Activated T-cell treated with anti-CD3 and anti-CD28 coated beads, Interleukin-2, amount 50 U/mL, for 24 hours (primary cell): ENCODE data around the gene PDZRN3.

Source experiments
- DNase-seq: peaks from one replicate; pipeline ENCODE4 v3.0.0-alpha.2; 2020
- H3K27ac Mint-ChIP-seq: 2 replicates; pipeline ENCODE4 v1.8.0; 2020; ENCODE audit warnings: mild to moderate bottlenecking, mixed read lengths
- H3K27me3 Mint-ChIP-seq: 2 replicates; pipeline ENCODE4 v1.8.0; 2020; ENCODE audit warnings: mixed read lengths
- H3K36me3 Mint-ChIP-seq: 2 replicates; pipeline ENCODE4 v1.8.0; 2020; ENCODE audit warnings: low read depth, mixed read lengths
- H3K4me1 Mint-ChIP-seq: 2 replicates; pipeline ENCODE4 v1.8.0; 2020; ENCODE audit warnings: low read depth, mixed read lengths
- H3K4me3 Mint-ChIP-seq: 2 replicates; pipeline ENCODE4 v1.8.0; 2020; ENCODE audit warnings: mild to moderate bottlenecking, moderate library complexity, mixed read lengths
- H3K9me3 Mint-ChIP-seq: 2 replicates; pipeline ENCODE4 v1.8.0; 2020; ENCODE audit warnings: mixed read lengths

Gene PDZRN3

GRCh38 chr3:73609655-73610054, 15.1 kb downstream of the PDZRN3 start:
- H3K9me3 Mint-ChIP-seq: no peaks in the 10 kb centered on the region
- no peak overlapping the region for H3K4me3 Mint-ChIP-seq
- no peaks in the 10 kb centered on the region for H3K36me3 Mint-ChIP-seq
- H3K4me1 Mint-ChIP-seq: no peaks in the 10 kb centered on the region
- no peaks in the 10 kb centered on the region for H3K27me3 Mint-ChIP-seq
- DNase-seq: no peak
- no peak overlapping the region for H3K27ac Mint-ChIP-seq

- Mint-ChIP-seq H3K4me3 (no peak overlapping the region), H3K27ac (no peak overlapping the region), H3K27me3 (no peaks in the 10 kb centered on the region), H3K4me1 (no peaks in the 10 kb centered on the region), H3K9me3 (no peaks in the 10 kb centered on the region), H3K36me3 (no peaks in the 10 kb centered on the region)
- no peak for DNase-seq
Measured at GRCh38 chr3:73609315-73609641, 15.5 kb downstream of the PDZRN3 start.

DNA sequence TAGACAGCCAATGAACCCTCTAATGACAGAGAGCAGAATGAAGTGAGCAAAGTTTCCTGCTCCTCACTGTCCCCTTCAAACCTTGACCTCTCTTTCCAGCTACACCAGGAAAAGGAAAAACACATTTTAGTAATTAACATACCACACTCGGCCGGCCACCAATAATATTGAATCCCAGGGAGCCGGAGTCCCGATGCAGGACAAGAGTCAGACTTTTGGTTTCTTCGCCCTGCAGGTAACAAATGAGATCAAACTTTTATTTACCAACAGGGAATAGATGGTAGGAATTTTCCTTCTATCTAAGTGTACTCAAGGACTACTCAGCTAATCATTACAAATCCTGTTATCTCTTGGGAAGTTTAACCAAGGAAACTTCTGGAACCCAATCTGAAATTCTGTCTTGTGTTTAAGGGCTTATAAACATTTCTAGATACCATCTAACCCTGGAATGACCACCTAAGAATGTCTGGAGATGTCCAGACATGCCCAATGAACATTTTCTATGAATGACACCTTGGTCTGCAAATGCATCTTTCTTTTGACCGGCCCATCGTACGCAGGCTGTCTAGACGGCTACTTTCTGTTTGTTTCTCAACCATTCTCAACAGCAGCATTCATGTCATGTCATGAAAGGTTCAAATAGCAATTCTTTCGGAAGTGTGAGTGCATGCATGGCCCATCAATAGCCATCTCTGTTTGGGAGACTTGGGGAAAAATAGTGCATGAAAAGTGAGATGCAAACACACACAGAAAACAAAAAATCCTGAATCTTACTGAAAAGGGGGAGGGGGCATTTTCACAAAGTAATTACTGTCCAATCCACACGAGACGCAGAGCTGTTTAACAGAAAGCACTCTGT, 16.1 kb downstream of the PDZRN3 start:
- no peak overlapping the region for H3K4me3 Mint-ChIP-seq
- DNase-seq: no peak
- no peaks in the 10 kb centered on the region for H3K9me3 Mint-ChIP-seq
- no peaks in the 10 kb centered on the region for H3K4me1 Mint-ChIP-seq
- H3K36me3 Mint-ChIP-seq: no peaks in the 10 kb centered on the region
- H3K27ac Mint-ChIP-seq: no peak overlapping the region
- no peaks in the 10 kb centered on the region for H3K27me3 Mint-ChIP-seq

DNA sequence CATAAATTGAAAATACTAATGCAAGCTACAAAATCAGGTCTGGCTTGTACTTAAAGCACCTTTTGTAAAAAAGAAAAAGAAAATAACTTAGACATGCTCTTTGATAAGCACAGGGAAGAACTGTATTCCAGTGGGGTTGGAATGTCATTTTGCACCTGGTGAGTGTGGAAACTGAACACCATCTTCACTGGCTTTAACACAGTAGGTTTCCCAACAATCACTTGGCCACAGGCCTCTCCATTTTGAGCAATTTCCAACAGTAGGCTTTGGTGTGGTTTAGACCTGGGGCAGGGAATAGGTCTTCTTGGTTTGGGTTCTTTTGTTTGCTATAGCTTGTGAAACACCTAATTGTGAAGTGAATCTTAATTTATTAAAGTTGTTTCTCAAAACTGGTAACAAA, 18.9 kb downstream of the PDZRN3 start:
- Mint-ChIP-seq H3K27me3 (no peaks in the 10 kb centered on the region), H3K36me3 (no peaks in the 10 kb centered on the region), H3K9me3 (no peaks in the 10 kb centered on the region), H3K27ac (no peak overlapping the region), H3K4me1 (no peaks in the 10 kb centered on the region), H3K4me3 (no peak overlapping the region)
- DNase-seq: no peak

DNA sequence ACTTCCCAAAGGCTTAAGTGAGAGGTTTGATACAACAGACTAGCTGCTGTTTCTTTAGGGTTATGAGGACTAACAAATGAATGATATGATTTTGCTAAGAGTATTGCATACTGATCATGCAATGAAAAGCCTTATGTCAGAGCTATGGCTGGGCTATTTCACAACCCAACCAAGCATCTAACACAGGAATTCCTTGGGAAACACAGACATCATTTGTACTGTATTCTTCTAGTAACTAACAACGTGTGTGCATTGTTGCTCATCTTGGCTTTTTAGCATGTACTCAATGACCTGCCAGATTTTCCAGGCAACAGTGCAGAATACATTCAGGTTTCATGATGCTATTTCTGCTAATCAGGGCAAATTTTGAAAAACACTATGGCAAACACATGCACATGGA, 19.3 kb downstream of the PDZRN3 start:
- no peak overlapping the region for H3K4me3 Mint-ChIP-seq
- H3K4me1 Mint-ChIP-seq: no peaks in the 10 kb centered on the region
- H3K36me3 Mint-ChIP-seq: no peaks in the 10 kb centered on the region
- DNase-seq: no peak
- H3K27ac Mint-ChIP-seq: no peak overlapping the region
- H3K27me3 Mint-ChIP-seq: no peaks in the 10 kb centered on the region
- no peaks in the 10 kb centered on the region for H3K9me3 Mint-ChIP-seq

DNA sequence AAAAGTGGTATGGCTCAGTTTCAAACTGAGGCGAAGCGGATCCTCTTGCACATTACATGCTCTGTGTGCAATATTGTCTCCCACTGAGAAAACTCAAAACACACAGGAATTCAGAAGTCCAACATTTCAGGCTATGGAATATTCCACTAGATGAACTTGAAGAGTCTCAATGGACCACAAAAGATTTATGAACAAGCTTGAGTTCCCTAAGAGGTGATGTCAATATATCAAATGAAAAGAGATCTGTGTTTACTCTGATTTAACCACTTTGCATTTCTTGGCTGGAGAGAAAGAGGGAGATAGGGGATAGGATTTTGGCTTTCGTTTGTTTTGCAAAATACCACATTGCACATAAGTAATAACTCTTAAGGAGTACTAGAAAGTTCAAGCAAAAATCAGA, 20.3 kb downstream of the PDZRN3 start:
- no peak overlapping the region for H3K27ac Mint-ChIP-seq
- no peaks in the 10 kb centered on the region for H3K36me3 Mint-ChIP-seq
- no peaks in the 10 kb centered on the region for H3K4me1 Mint-ChIP-seq
- no peak for DNase-seq
- H3K9me3 Mint-ChIP-seq: no peaks in the 10 kb centered on the region
- H3K4me3 Mint-ChIP-seq: no peak overlapping the region
- no peaks in the 10 kb centered on the region for H3K27me3 Mint-ChIP-seq

GRCh38 chr3:73603762-73604171, 21.0 kb downstream of the PDZRN3 start:
- H3K27ac Mint-ChIP-seq: no peak overlapping the region
- H3K27me3 Mint-ChIP-seq: no peaks in the 10 kb centered on the region
- no peaks in the 10 kb centered on the region for H3K9me3 Mint-ChIP-seq
- no peak overlapping the region for H3K4me3 Mint-ChIP-seq
- no peak for DNase-seq
- no peaks in the 10 kb centered on the region for H3K36me3 Mint-ChIP-seq
- no peaks in the 10 kb centered on the region for H3K4me1 Mint-ChIP-seq

GRCh38 chr3:73602170-73602569, 22.6 kb downstream of the PDZRN3 start:
- H3K27ac Mint-ChIP-seq: no peak overlapping the region
- DNase-seq: no peak
- H3K4me3 Mint-ChIP-seq: no peak overlapping the region
- H3K4me1 Mint-ChIP-seq: no peaks in the 10 kb centered on the region
- no peaks in the 10 kb centered on the region for H3K9me3 Mint-ChIP-seq
- H3K27me3 Mint-ChIP-seq: no peaks in the 10 kb centered on the region
- H3K36me3 Mint-ChIP-seq: no peaks in the 10 kb centered on the region

DNA sequence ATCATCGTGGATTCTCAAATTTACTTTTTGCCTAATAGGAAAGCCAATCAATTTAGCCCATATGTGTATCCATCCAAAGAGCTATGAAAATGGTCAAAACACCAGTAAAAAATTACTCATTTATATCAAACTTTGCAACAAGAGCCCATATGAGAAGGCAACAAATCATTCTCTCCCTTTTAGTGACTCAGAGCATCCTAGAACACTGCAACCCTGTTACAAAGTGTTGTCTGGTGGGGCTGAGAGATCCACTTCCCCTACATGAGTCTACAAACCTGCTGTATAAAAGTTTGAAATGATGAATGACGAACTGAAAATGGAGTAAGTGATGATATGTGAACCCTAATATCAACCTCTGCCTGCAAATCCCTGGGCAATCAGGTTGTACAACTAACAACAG, 23.3 kb downstream of the PDZRN3 start:
- Mint-ChIP-seq H3K27me3 (no peaks in the 10 kb centered on the region), H3K9me3 (no peaks in the 10 kb centered on the region), H3K4me1 (no peaks in the 10 kb centered on the region), H3K27ac (no peak overlapping the region), H3K4me3 (no peak overlapping the region), H3K36me3 (no peaks in the 10 kb centered on the region)
- DNase-seq: no peak

DNA sequence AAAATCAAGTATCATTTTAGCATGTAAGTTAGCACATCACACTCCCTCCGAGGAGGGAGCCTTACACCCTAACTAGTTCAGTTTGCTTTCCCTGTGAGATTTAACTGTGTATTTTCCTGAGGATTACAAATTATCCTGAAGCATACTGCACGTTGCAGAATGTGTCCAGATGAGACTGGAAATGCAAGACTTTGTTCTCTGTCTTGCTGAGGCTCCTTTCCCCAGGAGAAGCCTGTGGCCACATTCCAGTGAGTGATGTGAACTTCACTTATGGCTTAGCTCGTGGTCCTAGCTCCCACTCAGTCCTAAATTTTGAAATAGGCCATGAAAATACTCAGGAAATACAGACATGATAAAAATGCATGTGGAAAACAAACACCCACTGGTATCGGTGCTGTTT, 23.7 kb downstream of the PDZRN3 start:
- Mint-ChIP-seq H3K4me1 (no peaks in the 10 kb centered on the region), H3K9me3 (no peaks in the 10 kb centered on the region), H3K36me3 (no peaks in the 10 kb centered on the region), H3K27ac (no peak overlapping the region), H3K27me3 (no peaks in the 10 kb centered on the region), H3K4me3 (no peak overlapping the region)
- no peak for DNase-seq

DNA sequence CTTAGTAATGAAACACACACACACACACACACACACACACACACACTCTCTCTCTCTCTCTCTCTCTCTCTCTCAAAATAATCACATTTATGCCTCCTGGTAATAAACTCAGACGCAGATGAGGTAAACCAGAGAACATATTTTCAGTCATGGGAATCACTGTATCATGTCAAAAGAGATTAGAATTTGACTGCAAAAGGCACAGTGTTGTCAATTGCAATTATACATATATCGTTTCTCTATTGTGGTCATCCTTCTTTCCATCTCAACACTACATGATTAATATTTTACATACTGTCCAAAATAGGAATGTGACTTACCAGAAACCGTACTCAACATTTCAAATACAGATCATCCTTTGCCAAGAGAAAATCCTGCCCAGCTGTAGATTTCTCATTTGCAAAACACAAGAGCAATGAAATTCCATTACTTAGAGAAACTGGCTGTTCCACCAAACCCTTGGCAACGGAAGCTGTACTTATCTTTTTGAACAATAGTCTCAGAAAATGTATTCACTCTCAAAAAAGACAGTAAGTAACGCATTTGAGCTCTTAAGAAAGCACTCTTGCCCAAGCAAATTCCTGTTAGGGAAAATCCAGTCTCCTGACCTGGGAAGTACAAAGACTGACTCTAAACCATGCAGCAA, 24.3 kb downstream of the PDZRN3 start:
- no peaks in the 10 kb centered on the region for H3K27me3 Mint-ChIP-seq
- no peaks in the 10 kb centered on the region for H3K4me1 Mint-ChIP-seq
- H3K36me3 Mint-ChIP-seq: no peaks in the 10 kb centered on the region
- no peak overlapping the region for H3K4me3 Mint-ChIP-seq
- no peaks in the 10 kb centered on the region for H3K9me3 Mint-ChIP-seq
- no peak overlapping the region for H3K27ac Mint-ChIP-seq
- no peak for DNase-seq

DNA sequence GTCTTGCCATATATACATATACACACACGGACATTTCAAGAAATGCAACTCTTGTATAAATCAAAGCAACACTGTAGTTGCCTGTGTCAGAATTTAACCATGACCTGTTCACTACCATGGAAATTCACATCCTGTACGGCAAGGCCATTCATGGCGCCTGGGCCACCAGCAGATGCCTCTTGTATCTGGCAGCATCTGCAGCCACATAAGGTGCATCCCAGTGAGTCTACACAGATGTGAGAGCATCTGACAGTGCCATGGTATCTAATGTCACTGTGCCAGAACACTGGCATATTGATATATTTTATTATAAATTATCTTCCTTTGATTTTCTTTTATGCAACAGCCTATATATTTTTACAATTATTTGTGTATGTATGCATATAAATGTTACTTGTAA, 25.1 kb downstream of the PDZRN3 start:
- Mint-ChIP-seq H3K9me3 (no peaks in the 10 kb centered on the region), H3K27ac (no peak overlapping the region), H3K4me3 (no peak overlapping the region), H3K36me3 (no peaks in the 10 kb centered on the region), H3K27me3 (no peaks in the 10 kb centered on the region), H3K4me1 (no peaks in the 10 kb centered on the region)
- DNase-seq: no peak

DNA sequence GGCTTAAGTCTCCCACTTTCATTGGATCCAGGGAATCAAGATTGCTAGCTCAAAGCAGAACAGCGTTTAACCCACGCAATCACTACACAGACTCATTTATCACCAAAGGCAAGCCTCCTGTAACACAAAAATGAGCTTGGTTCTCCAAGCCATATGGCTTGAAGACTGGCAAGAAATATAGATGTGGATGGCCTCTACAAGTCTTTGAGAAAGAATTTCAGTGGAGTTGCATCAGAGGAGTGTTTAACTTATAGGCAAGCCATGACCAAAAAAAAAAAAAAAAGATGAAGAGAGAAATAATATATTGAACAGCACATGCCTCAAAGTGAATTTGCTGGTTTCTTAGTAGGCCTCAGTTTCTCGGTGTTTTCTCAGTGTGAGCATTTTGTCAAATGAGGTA, 27.3 kb downstream of the PDZRN3 start:
- H3K4me3 Mint-ChIP-seq: no peak overlapping the region
- DNase-seq: no peak
- no peaks in the 10 kb centered on the region for H3K36me3 Mint-ChIP-seq
- H3K9me3 Mint-ChIP-seq: no peaks in the 10 kb centered on the region
- H3K4me1 Mint-ChIP-seq: no peaks in the 10 kb centered on the region
- no peak overlapping the region for H3K27ac Mint-ChIP-seq
- no peaks in the 10 kb centered on the region for H3K27me3 Mint-ChIP-seq

DNA sequence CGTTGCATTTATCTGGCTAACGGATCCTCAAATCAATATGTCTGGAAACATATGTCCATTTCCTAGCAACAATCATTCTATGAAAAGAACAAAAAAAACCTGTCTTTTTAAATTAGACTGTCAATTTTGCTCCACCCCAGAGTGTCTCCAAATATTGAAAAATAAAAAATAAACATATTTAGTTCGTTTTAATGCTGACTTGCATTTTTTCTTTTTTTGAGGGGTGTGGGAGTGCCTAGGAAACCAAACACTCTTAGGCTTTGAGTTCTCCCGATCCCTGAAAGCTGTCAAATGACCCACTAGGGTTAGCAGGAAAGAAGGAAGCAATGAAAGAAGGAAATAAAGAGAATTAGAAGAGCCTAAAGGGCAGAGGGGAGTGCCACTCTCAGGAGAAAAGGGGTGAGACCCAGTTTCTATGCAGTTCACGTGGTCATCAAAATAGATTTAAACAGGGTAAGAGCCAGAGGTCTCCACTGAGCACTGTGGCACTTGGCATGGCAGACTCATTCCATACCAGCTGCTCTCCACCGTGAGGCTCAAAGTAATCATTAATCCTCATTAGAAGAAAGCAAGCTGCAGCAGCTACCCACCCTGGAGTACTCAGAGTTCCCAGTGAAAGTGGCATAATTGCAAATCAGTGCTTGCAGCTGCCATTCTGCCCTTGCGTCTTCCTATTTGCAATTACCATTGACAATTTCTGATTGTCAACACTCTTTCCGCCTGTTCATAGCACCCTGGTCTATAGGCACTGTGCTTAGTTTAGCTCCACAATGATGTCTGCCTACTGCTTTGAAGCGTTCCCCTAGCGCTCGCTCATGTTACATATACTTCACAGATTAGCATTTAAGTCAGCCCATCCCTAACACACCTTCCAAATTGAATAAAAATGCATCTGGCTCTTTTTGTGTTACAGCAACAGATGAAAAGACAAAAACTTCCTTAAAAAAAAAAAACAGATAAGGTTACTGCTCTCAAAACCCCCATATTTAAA, 32.3 kb downstream of the PDZRN3 start:
- no peak for DNase-seq
- no peaks in the 10 kb centered on the region for H3K4me1 Mint-ChIP-seq

More for the DNA sequence above, 32.3 kb downstream of the PDZRN3 start:
- Mint-ChIP-seq H3K9me3 (no peaks in the 10 kb centered on the region), H3K27ac (no peak overlapping the region), H3K36me3 (no peaks in the 10 kb centered on the region), H3K4me3 (no peak overlapping the region), H3K27me3 (peaks cover 4% of the 10 kb centered on the region)
